Measurements from ENCODE around the gene ANAPC1.
"Not testable (repeated sequence)": the region's sequence is repeated elsewhere in the genome, so short reads cannot be mapped to it uniquely, and the experiment has no call there.

Gene ANAPC1

DNA sequence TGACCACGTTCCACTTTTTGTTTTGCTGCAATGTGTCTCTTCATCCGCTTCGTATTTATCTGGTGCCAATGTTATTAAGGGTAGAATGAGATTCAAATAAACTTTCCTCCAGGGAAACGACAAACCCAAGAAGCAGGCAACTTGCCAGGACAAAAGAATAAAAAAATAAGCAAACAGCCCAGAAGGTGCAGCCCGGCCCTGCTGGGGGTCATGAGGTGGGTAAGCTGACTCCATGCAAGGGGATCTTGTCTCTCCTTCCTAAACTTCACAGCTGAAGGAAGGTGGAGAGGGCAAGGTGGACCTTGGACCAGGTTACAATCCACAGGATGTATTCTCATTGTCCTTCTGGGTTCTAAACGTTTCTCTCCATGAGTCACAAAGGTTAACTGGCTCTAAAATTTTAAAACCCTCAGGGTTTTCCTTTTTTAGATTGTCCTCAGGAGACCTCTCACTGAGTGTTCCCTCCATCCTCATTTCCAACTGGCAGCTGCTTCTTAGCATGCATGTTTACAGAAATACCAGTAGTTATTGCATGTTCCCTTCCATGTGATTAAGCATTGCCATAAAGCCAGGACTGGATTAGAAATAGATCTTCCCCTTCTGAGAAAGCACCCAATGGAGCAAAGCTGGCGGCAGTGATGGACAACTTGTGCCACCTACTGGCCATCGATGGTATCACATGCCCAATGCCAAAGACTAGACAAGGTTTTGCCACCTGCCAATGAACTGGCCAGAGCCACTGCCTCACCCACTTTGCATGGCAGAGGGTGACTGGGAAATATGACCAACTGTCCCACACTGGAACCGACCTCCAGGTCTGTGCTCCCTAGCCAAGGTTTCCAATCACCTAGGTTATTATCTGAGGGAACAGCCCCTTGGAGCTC is 147.9 kb downstream of the ANAPC1 start:
- not testable (repeated sequence) for DNase-seq (ENCODE audit: low read depth in 2 of 2, low spot score in 1 of 2)

DNA sequence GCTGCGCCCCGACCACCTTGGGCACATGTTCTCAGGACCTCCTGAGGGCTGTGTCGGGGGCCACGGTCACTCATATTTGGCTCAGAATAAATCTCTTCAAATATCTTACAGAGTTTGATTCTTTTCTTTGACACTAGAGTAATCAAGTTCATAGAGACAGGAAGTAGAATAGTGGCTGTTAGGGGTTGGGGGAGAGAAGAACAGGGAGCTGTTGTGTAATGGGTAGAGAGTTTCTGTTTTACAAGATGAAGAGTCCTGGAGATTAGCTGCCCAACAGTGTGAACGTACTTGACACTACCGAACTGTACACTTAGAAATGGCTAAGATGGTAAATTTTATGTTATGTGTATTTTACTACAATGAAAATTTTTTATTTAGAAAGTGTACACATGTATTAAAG is 148.6 kb downstream of the ANAPC1 start:
- DNase-seq (ENCODE audit: low read depth in 2 of 2, low spot score in 1 of 2), result not testable (repeated sequence)

DNA sequence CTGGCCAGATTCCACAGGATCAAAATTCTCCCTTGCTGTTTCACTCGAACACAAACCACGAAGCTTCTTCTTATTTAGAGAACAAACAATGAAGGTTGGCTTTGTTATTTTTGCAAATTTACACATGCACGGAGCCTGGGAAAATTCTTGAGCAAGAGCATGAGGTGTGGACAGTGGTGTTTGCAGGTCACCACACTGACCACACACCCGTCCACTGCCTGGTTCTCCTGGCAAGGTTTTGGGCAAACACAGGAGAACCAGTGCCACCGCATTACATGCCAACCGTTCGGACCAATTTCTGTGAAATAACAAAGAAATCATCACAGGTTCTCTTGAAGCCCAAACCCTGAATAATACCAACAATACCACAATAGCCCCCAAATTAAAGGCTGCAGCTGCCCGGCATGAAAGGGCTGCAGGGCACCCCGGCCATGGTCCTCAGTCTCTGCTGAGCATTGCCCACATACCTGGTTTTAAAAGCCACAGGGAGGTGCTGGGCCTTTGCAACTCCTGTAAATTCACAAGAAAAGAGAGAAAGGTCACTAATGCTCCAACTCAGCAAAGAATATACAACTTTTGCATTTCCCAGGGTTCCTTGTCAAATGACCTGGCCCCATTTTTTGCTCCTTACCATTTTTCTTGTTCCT is 154.1 kb downstream of the ANAPC1 start:
- DNase-seq (ENCODE audit: low read depth in 2 of 2, low spot score in 1 of 2), result not testable (repeated sequence)

DNA sequence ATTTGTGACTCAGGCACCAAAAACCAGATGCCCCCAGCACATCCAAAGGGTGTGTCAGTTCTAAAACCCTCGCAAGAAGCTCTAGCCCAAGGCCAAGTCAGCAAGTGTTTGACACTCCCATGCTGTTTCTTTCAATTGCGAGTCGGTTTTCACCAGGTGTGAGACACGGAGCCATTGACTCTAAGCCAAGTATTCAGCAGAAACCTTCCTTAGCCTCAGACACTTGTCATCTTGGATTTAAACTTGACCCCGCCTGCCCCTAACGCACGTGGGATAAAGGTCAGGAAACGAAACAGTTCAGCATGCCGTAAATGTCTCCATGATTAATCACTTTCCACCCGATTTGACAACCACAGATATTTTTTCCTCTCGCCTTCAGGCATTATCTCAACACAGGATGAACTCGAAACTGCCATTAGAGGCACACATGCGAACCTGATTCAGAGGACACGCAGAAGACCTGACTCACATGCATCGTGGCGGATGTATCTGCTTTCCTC is 156.3 kb downstream of the ANAPC1 start:
- DNase-seq (ENCODE audit: low read depth in 2 of 2, low spot score in 1 of 2), result not testable (repeated sequence)

DNA sequence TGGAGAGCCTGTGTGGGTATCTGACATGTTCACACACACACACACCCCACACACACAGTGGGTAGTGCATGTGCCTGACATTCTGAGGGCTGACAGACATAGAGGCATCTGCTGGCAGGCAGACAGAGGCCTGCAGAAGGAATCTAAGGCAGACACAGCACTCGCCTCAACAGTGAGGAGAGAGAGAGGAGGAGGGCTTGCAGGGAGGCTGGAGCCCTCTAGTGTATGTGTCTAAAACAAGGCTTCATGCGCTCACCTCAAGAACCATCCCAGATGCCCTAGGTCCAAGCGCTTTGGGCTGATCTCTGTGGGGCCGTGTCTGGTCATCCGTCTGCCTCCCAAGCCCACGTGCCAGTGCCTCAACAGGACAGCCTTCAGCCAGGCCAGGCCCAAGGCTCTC is 158.3 kb downstream of the ANAPC1 start:
- DNase-seq (ENCODE audit: low read depth in 2 of 2, low spot score in 1 of 2), result not testable (repeated sequence)

DNA sequence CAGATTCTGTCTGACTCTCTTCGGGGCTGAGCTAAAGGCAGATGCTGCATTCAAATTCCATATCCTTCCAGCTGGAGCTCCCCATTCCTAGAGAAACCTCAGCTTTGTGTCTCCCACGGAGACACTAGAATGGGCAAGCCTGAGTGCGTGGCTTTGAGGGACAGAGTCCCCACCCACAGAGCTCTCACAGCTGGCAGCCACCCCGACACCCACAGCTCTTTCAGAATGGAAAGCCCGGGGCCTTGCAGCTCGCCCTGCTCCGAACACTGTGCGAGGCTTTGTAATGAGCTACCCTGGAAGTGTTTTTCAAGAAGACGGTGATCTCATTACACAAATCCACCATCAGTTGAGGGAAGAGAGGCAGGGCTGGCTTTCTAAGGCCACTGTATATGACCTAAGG is 164.4 kb downstream of the ANAPC1 start:
- DNase-seq (ENCODE audit: low read depth in 2 of 2, low spot score in 1 of 2), result not testable (repeated sequence)

All from stimulated activated CD8-positive, alpha-beta memory T cell treated with anti-CD3 and anti-CD28 coated beads, Interleukin-4, amount 100 ng/mL, for 1 hour (primary cell).